Esophagus muscularis mucosa (tissue), 4 donors: ENCODE measurements around the gene PCDHGB5. TPM values are rescaled to one million over a fixed set of nuclear protein-coding genes. Genes with fewer than 3 reads are reported as not detected.

Experiments used
- DNase-seq: peaks from one replicate; pipeline ENCODE4 v3.0.0-alpha.2; 2017; ENCODE audit errors: extremely low spot score
- H3K27ac ChIP-seq, 4 donors: fragments of 200-600 bp; sonication (generic); replicated peaks in 1 of 4; 1 replicate in 3 of 4; 2 replicates in 1 of 4; pipeline ENCODE4 v1.5.1; 2016 to 2019; ENCODE audit warnings: mild to moderate bottlenecking in 1 of 4
- H3K27me3 ChIP-seq, 4 donors: fragments of 200-600 bp; sonication (generic); one replicate each; pipeline versions ENCODE4 v1.5.1 to v1.6.0; 2016 to 2019
- H3K36me3 ChIP-seq, 4 donors: fragments of 200-600 bp; sonication (generic); one replicate each; pipeline ENCODE4 v1.5.1; 2016 to 2019
- H3K4me1 ChIP-seq, 4 donors: fragments of 200-600 bp; sonication (generic); one replicate each; pipeline ENCODE4 v1.5.1; 2016 to 2019
- H3K4me3 ChIP-seq, 4 donors: fragments of 200-600 bp; sonication (generic); 1 replicate in 2 of 4; 2 replicates in 2 of 4; pipeline ENCODE4 v1.5.1; 2016 to 2019; ENCODE audit warnings: mild to moderate bottlenecking in 4 of 4, moderate library complexity in 1 of 4
- H3K9me3 ChIP-seq, 4 donors: fragments of 200-600 bp; sonication (generic); 1 replicate in 3 of 4; 2 replicates in 1 of 4; pipeline ENCODE4 v1.5.1; 2016 to 2019
- CTCF ChIP-seq, 3 experiments: fragments of 200-600 bp in 2 of 3; fragments of 450-650 bp in 1 of 3; sonication (generic) in 2 of 3; IDR thresholded peaks; one replicate each; pipeline ENCODE4 v1.5.1; 2017 to 2019; ENCODE audit warnings: antibody characterized with exemption in 3 of 3, mild to moderate bottlenecking in 2 of 3, moderate library complexity in 1 of 3
- EP300 ChIP-seq: sonication (generic); formaldehyde crosslinking; IDR thresholded peaks from one replicate; pipeline ENCODE4 v1.6.1; 2017; ENCODE audit warnings: antibody characterized with exemption
- POLR2A ChIP-seq: fragments of 450-650 bp; IDR thresholded peaks from one replicate; pipeline ENCODE4 v1.6.1; 2017; ENCODE audit warnings: antibody characterized with exemption, moderate library complexity, mild to moderate bottlenecking, low read depth
- POLR2AphosphoS5 ChIP-seq, 2 donors: sonication (generic); formaldehyde crosslinking; IDR thresholded peaks; one replicate each; pipeline ENCODE4 v1.6.1; 2017; ENCODE audit warnings: antibody characterized with exemption in 2 of 2
- WGBS: methylation state at CpG from one replicate; pipeline ENCODE4 v1.1.5; 2018; 5-methylcytosine and 5-hydroxymethylcytosine counted together
- intact Hi-C: fragments of 100-400 bp; cut with DNase I; formaldehyde crosslinking; loops from one replicate; pipeline ENCODE4 v1.15.1; 2023
- total RNA-seq, 4 donors: library from RNA; depleted of rRNA; stranded (reverse); fragments of >200 nt; gene quantifications; one replicate each; pipeline versions ENCODE4 v1.1.0 to v1.2.1, GENCODE V29; 2016

Gene PCDHGB5
- total RNA-seq, 4 donors from 2014 or later = 4.8 to 10.0 (median 7.8) TPM

- H3K27me3 ChIP-seq = peaks cover 0 to 9% (median 0%) of the 10 kb centered on the region in 4 donors
- intact Hi-C loops = no loop called here
- TF ChIP-seq CTCF (IDR thresholded peaks at IDR 0.05) (no peak), POLR2AphosphoS5 (IDR thresholded peaks at IDR 0.05) (no peak), EP300 (no peak), POLR2A (no peak)
- WGBS = 23% methylated on average over 11 of the region's 15 CpGs
- H3K9me3 ChIP-seq = peaks cover 23 to 94% (median 93%) of the 10 kb centered on the region in 4 donors
- H3K27ac ChIP-seq = no peak overlapping the region
- DNase-seq = no peak
- H3K4me1 ChIP-seq = no peaks in the 10 kb centered on the region
- H3K4me3 ChIP-seq = no peak overlapping the region
- H3K36me3 ChIP-seq = peaks cover 0 to 6% (median under 1%) of the 10 kb centered on the region in 4 donors
These were observed 861 bp downstream of the PCDHGB5 start for GRCh38 chr5:141398608-141399007.

GRCh38 chr5:141399555-141400258 lies 2.0 kb downstream of the PCDHGB5 start:
- intact Hi-C loops = no loop called here
- H3K4me1 ChIP-seq = no peaks in the 10 kb centered on the region
- no peak overlapping the region for H3K27ac ChIP-seq
- no peak for DNase-seq
- 23% methylated on average over 33 of the region's 61 CpGs for WGBS
- H3K36me3 ChIP-seq = peaks cover 0 to 6% (median 0%) of the 10 kb centered on the region in 4 donors
- H3K9me3 ChIP-seq = peaks cover 21 to 94% (median 93%) of the 10 kb centered on the region in 4 donors
- H3K4me3 ChIP-seq = peak overlapping the region in 2 of 4 donors; percentile 5 to 18
- TF ChIP-seq EP300 = no peak
- TF ChIP-seq CTCF (IDR thresholded peaks at IDR 0.05) = no peak
- TF ChIP-seq POLR2AphosphoS5 (IDR thresholded peaks at IDR 0.05) = no peak
- TF ChIP-seq POLR2A = no peak
- peaks cover 0 to 9% (median 0%) of the 10 kb centered on the region in 4 donors for H3K27me3 ChIP-seq

GRCh38 chr5:141402553-141403243 lies 5.0 kb downstream of the PCDHGB5 start, which contains the start of gene PCDHGA9:
Gene PCDHGA9, plus strand, starts transcription at chr5:141402778. Its CDS starts 175 bp downstream, at chr5:141402953.
- 12% methylated on average over 27 of the region's 27 CpGs for WGBS
- Histone ChIP-seq H3K4me3 (peak within 1 kb of the TSS; percentile 23 to 46 (median 38)), H3K4me1 (no peaks in the 10 kb centered on the region), H3K27ac (no peak within 1 kb of the TSS), H3K36me3 (peaks cover 0 to 6% (median 0%) of the 10 kb centered on the region in 4 donors), H3K27me3 (peaks cover 0 to 9% (median 0%) of the 10 kb centered on the region in 4 donors), H3K9me3 (peaks cover 21 to 95% (median 92%) of the 10 kb centered on the region in 4 donors)
- no peak for TF ChIP-seq EP300
- no peak for TF ChIP-seq POLR2AphosphoS5 (IDR thresholded peaks at IDR 0.05)
- TF ChIP-seq CTCF (IDR thresholded peaks at IDR 0.05) = peak in 2 of 3 experiments; percentile 18 to 33
- DNase-seq = no peak
- intact Hi-C loops = no loop called here

GRCh38 chr5:141403387-141403786 lies 5.6 kb downstream of the PCDHGB5 start:
- TF ChIP-seq EP300 (no peak), POLR2AphosphoS5 (IDR thresholded peaks at IDR 0.05) (no peak), POLR2A (no peak), CTCF (IDR thresholded peaks at IDR 0.05) (no peak)
- Histone ChIP-seq H3K36me3 (peaks cover 0 to 6% (median 0%) of the 10 kb centered on the region in 4 donors), H3K27ac (no peak overlapping the region), H3K4me1 (no peaks in the 10 kb centered on the region), H3K27me3 (peaks cover 0 to 9% (median 0%) of the 10 kb centered on the region in 4 donors), H3K9me3 (peaks cover 21 to 99% (median 95%) of the 10 kb centered on the region in 4 donors), H3K4me3 (peak overlapping the region in 3 of 4 donors; percentile 36 to 46 (median 39))
- 24% methylated on average over 18 of the region's 22 CpGs for WGBS
- intact Hi-C loops = no loop called here
- no peak for DNase-seq
